NB4 (cell line): ENCODE measurements around the gene RNF145.

ENCODE experiments used
- DNase-seq: peaks from one replicate; pipeline ENCODE4 v3.0.0; 2010; ENCODE audit warnings: low read depth
- H3K4me3 ChIP-seq: one replicate; pipeline ENCODE4 v1.5.1; 2011; ENCODE audit warnings: mild to moderate bottlenecking, low read depth, low read length, moderate library complexity
- CTCF ChIP-seq: IDR thresholded peaks from one replicate; pipeline ENCODE4 v1.5.1; 2012; ENCODE audit warnings: low read depth, low read length
- MAX ChIP-seq: IDR thresholded peaks from 2 replicates; pipeline ENCODE4 v1.6.1; 2011; ENCODE audit warnings: low read depth, low read length
- MYC ChIP-seq: IDR thresholded peaks from 2 replicates; pipeline ENCODE4 v1.6.1; 2011; ENCODE audit warnings: low read depth, low read length
- POLR2A ChIP-seq: IDR thresholded peaks from 2 replicates; pipeline ENCODE4 v1.6.1; 2011; ENCODE audit warnings: mild to moderate bottlenecking; ENCODE audit not compliant: insufficient read length; ENCODE audit errors: extremely low read depth

RNF145 gene

GRCh38 chr5:159209438-159210209 lies at the start of gene RNF145:
Gene RNF145, minus strand, starts transcription at chr5:159209553. Its CDS starts 5,936 bp downstream, at chr5:159203617.
- peak; percentile 59 for TF ChIP-seq POLR2A
- peak; percentile 98 for TF ChIP-seq MAX
- no peak for TF ChIP-seq CTCF
- TF ChIP-seq MYC: peak; percentile 95
- DNase-seq: peak; percentile 73
- peak within 1 kb of the TSS; percentile 77 for H3K4me3 ChIP-seq

GRCh38 chr5:159258361-159258760 lies 49.0 kb upstream of the RNF145 start:
- DNase-seq: no peak
- H3K4me3 ChIP-seq: no peak overlapping the region
- no peak for TF ChIP-seq POLR2A
- TF ChIP-seq MYC: no peak
- TF ChIP-seq MAX: no peak
- TF ChIP-seq CTCF: no peak

- TF ChIP-seq CTCF (no peak), MYC (no peak), POLR2A (no peak), MAX (no peak)
Observed at GRCh38 chr5:159257629-159258283, 48.4 kb upstream of the RNF145 start.

GRCh38 chr5:159257007-159257406 lies 47.7 kb upstream of the RNF145 start:
- H3K4me3 ChIP-seq: no peak overlapping the region
- no peak for DNase-seq
- no peak for TF ChIP-seq MAX
- TF ChIP-seq CTCF: no peak
- TF ChIP-seq POLR2A: no peak
- TF ChIP-seq MYC: no peak

More at GRCh38 chr5:159257629-159258283, 48.4 kb upstream of the RNF145 start:
- H3K4me3 ChIP-seq: no peak overlapping the region
- DNase-seq: no peak

GRCh38 chr5:159252195-159252594 lies 42.8 kb upstream of the RNF145 start:
- TF ChIP-seq MYC (no peak), CTCF (no peak), MAX (no peak), POLR2A (no peak)
- no peak for DNase-seq
- no peak overlapping the region for H3K4me3 ChIP-seq
